GM12878 (cell line): ENCODE results near the gene IL1R2. TPM values are rescaled to one million over a fixed set of nuclear protein-coding genes. Genes with fewer than 3 reads are reported as not detected.

ENCODE experiments used
- ASH2L ChIP-seq: fragments of 300-600, 200-600 bp; sonication (generic); IDR thresholded peaks from 2 replicates; pipeline ENCODE4 v1.6.1; 2017; ENCODE audit warnings: low read depth, mild to moderate bottlenecking, borderline replicate concordance
- BACH1 ChIP-seq: fragments of 450-650 bp; IDR thresholded peaks from 2 replicates; pipeline ENCODE4 v1.6.1; 2017; ENCODE audit warnings: mild to moderate bottlenecking, borderline replicate concordance
- BCL11A ChIP-seq: IDR thresholded peaks from 2 replicates; pipeline ENCODE4 v1.6.1; 2011; ENCODE audit warnings: low read depth, low read length
- CBX3 ChIP-seq: fragments of 200-600 bp; sonication (generic); IDR thresholded peaks from 2 replicates; pipeline ENCODE4 v1.6.1; 2016; ENCODE audit warnings: low read depth, borderline replicate concordance
- CEBPB ChIP-seq, 2 experiments: fragments of 150-350 bp in 1 of 2; IDR thresholded peaks; 2 replicates each; pipeline ENCODE4 v1.6.1; 2012 to 2014; ENCODE audit warnings: low read depth in 2 of 2, low read length in 2 of 2, borderline replicate concordance in 1 of 2, inconsistent platforms in 1 of 2
- CHD1 ChIP-seq: IDR thresholded peaks from 2 replicates; pipeline ENCODE4 v1.6.1; 2012; ENCODE audit warnings: low read depth, low read length, improper control_type of control experiment
- CHD4 ChIP-seq: fragments of 200-600 bp; sonication (generic); IDR thresholded peaks from 2 replicates; pipeline ENCODE4 v1.6.1; 2016; ENCODE audit warnings: mild to moderate bottlenecking
- CREM ChIP-seq: IDR thresholded peaks from 2 replicates; pipeline ENCODE4 v1.6.1; 2014; ENCODE audit warnings: antibody characterized with exemption, low read depth
- EP300 ChIP-seq, 2 experiments: fragments of 150-350 bp in 1 of 2; IDR thresholded peaks; 2 replicates each; pipeline ENCODE4 v1.6.1; 2011 to 2012; ENCODE audit warnings: low read depth in 2 of 2, low read length in 2 of 2, borderline replicate concordance in 1 of 2, improper control_type of control experiment in 1 of 2, inconsistent platforms in 1 of 2; ENCODE audit not compliant: control insufficient read depth in 1 of 2
- FOS ChIP-seq: IDR thresholded peaks from 3 replicates; pipeline ENCODE4 v1.6.1; 2011; ENCODE audit warnings: borderline replicate concordance; ENCODE audit not compliant: insufficient read length; ENCODE audit errors: extremely low read depth
- IRF4 ChIP-seq: IDR thresholded peaks from 2 replicates; pipeline ENCODE4 v1.6.1; 2011; ENCODE audit warnings: low read depth, low read length
- JUND ChIP-seq: IDR thresholded peaks from 2 replicates; pipeline ENCODE4 v1.6.1; 2012; ENCODE audit warnings: low read depth, mild to moderate bottlenecking, low read length, improper control_type of control experiment, moderate library complexity
- NR2C1 ChIP-seq: fragments of 450-650 bp; IDR thresholded peaks from 2 replicates; pipeline ENCODE4 v1.6.1; 2017; ENCODE audit warnings: antibody characterized with exemption, mild to moderate bottlenecking, moderate library complexity
- NR2F1 ChIP-seq: fragments of 450-650 bp; conservative IDR thresholded peaks from 2 replicates; pipeline ENCODE4 v1.6.1; 2017; ENCODE audit warnings: mild to moderate bottlenecking
- PAX5 ChIP-seq: IDR thresholded peaks from 2 replicates; pipeline ENCODE4 v1.6.1; 2011; ENCODE audit warnings: low read depth, low read length, borderline replicate concordance
- POU2F2 ChIP-seq: IDR thresholded peaks from 3 replicates; pipeline ENCODE4 v1.6.1; 2011; ENCODE audit warnings: low read depth, mild to moderate bottlenecking, low read length, borderline replicate concordance
- RAD51 ChIP-seq: fragments of 450-650 bp; IDR thresholded peaks from 2 replicates; pipeline ENCODE4 v1.6.1; 2016; ENCODE audit warnings: moderate library complexity, mild to moderate bottlenecking, inconsistent platforms
- RFX5 ChIP-seq: IDR thresholded peaks from 2 replicates; pipeline ENCODE4 v1.6.1; 2011; ENCODE audit warnings: low read depth, low read length, improper control_type of control experiment
- SIN3A ChIP-seq: IDR thresholded peaks from 2 replicates; pipeline ENCODE4 v1.6.1; 2012; ENCODE audit warnings: low read depth, low read length, improper control_type of control experiment
- STAT1 ChIP-seq: fragments of 450-650 bp; conservative IDR thresholded peaks from 2 replicates; pipeline ENCODE4 v1.6.1; 2014; ENCODE audit warnings: antibody characterized with exemption, mild to moderate bottlenecking
- TARDBP ChIP-seq: IDR thresholded peaks from 2 replicates; pipeline ENCODE4 v1.6.1; 2016; ENCODE audit warnings: borderline replicate concordance
- TBL1XR1 ChIP-seq: IDR thresholded peaks from 2 replicates; pipeline ENCODE4 v1.6.1; 2012; ENCODE audit warnings: low read depth, low read length, improper control_type of control experiment
- TCF12 ChIP-seq: IDR thresholded peaks from 2 replicates; pipeline ENCODE4 v1.6.1; 2011; ENCODE audit warnings: low read depth, mild to moderate bottlenecking, low read length
- TCF7 ChIP-seq: IDR thresholded peaks from 2 replicates; pipeline ENCODE4 v1.6.1; 2014; ENCODE audit warnings: antibody characterized with exemption, borderline replicate concordance
- ZNF207 ChIP-seq: fragments of 450-650 bp; IDR thresholded peaks from 2 replicates; pipeline ENCODE4 v1.6.1; 2014; ENCODE audit warnings: antibody characterized with exemption, mild to moderate bottlenecking, borderline replicate concordance
- ZSCAN29 ChIP-seq: fragments of 450-650 bp; IDR thresholded peaks from 2 replicates; pipeline ENCODE4 v1.6.1; 2017; ENCODE audit warnings: mild to moderate bottlenecking, moderate library complexity
- polyA plus RNA-seq, 11 experiments: library from polyadenylated mRNA; depleted of rRNA in 4 of 11; unstranded in 6 of 11; stranded (reverse) in 5 of 11; fragments of >200 nt; fragmentation: Nextera tagmentation in 4 of 11; fragmentation: Illumina TruSeq in 1 of 11; extraction: Ambion mirVana in 4 of 11; extraction: Trizol in 1 of 11; gene quantifications; 1 replicate in 1 of 11; 2 replicates in 10 of 11; pipeline versions ENCODE4 v1.2.1 to v1.2.3, GENCODE V29; 2011 to 2016; ENCODE audit warnings: inconsistent platforms in 2 of 11, missing spikeins in 2 of 11, low read depth in 1 of 11
- total RNA-seq, 4 experiments: library from RNA; depleted of rRNA in 3 of 4; stranded (reverse); fragments of >200 nt in 3 of 4; fragmentation: Illumina TruSeq in 1 of 4; extraction: Trizol in 1 of 4; gene quantifications; 2 replicates each; pipeline versions ENCODE4 v1.2.1 to v1.2.3, GENCODE V29; 2013 to 2021
- TF ChIP-seq, protein P1 (sequence below): fragments of 450-650 bp; IDR thresholded peaks from 2 replicates; pipeline ENCODE4 v1.6.1; 2017; ENCODE audit warnings: mild to moderate bottlenecking, low read depth, inconsistent platforms; ENCODE audit not compliant: poor library complexity, severe bottlenecking
- TF ChIP-seq, protein P2 (sequence below): IDR thresholded peaks from 2 replicates; pipeline ENCODE4 v1.6.1; 2011; ENCODE audit warnings: low read depth, mild to moderate bottlenecking, low read length, moderate library complexity, borderline replicate concordance; ENCODE audit errors: extremely low read depth
- TF ChIP-seq, protein P3 (sequence below): fragments of 450-650 bp; IDR thresholded peaks from 2 replicates; pipeline ENCODE4 v1.6.1; 2017; ENCODE audit warnings: low read depth, mild to moderate bottlenecking, moderate library complexity

Gene IL1R2
- total and polyA plus RNA-seq, 10 of the 15 experiments (the other 5 are each of a cell fraction or from before 2014, with no cell fraction given) = 0.44 to 6.4 (median 0.62) TPM

DNA sequence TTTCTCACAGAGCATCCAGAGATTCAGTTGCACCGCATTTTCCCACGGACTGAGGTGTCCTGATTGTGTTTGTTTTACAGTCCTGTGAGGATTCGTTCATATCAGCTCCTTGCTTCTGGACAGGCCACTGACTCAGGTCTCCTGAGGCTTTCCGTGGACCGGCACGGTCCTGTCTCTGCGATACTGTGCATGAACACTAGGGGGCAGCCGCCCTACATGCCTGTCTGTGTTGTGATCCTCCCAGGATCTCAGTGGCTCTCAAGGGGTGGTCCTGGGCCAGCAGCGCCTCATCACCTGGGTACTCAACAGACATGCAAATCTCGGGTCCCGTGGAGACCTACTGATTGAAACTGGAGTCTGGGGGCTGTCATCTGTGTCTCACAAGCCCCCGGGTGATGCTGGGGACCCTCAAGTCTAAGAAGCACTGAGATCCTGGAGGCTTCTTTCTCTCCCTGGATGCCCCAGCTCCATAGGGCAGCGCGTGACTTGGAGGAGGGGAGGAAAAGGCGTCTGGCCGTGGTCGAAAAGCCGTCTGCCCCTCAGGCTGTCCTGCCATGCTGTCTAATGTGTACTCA lies 28.9 kb downstream of the IL1R2 start (continued):
- TF ChIP-seq, protein P1, sequence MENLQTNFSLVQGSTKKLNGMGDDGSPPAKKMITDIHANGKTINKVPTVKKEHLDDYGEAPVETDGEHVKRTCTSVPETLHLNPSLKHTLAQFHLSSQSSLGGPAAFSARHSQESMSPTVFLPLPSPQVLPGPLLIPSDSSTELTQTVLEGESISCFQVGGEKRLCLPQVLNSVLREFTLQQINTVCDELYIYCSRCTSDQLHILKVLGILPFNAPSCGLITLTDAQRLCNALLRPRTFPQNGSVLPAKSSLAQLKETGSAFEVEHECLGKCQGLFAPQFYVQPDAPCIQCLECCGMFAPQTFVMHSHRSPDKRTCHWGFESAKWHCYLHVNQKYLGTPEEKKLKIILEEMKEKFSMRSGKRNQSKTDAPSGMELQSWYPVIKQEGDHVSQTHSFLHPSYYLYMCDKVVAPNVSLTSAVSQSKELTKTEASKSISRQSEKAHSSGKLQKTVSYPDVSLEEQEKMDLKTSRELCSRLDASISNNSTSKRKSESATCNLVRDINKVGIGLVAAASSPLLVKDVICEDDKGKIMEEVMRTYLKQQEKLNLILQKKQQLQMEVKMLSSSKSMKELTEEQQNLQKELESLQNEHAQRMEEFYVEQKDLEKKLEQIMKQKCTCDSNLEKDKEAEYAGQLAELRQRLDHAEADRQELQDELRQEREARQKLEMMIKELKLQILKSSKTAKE = no peak
- no peak for TF ChIP-seq BCL11A
- no peak for TF ChIP-seq CHD4
- TF ChIP-seq RFX5 = no peak
- TF ChIP-seq PAX5 = 0 out of 2 replicates have a peak, but pooled peaks have one; percentile 23
- TF ChIP-seq STAT1 = no peak
- TF ChIP-seq BACH1 = no peak
- TF ChIP-seq POU2F2 = 0 out of 3 replicates have a peak, but pooled peaks have one; percentile 46
- TF ChIP-seq CHD1 = no peak
- TF ChIP-seq NR2C1 = no peak
- no peak for TF ChIP-seq CREM
- no peak for TF ChIP-seq TCF7
- no peak for TF ChIP-seq FOS
- TF ChIP-seq, protein P2, sequence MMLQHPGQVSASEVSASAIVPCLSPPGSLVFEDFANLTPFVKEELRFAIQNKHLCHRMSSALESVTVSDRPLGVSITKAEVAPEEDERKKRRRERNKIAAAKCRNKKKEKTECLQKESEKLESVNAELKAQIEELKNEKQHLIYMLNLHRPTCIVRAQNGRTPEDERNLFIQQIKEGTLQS = no peak
- no peak for TF ChIP-seq TCF12
- no peak for TF ChIP-seq TARDBP
- 0 out of 2 replicates have a peak, but pooled peaks have one; percentile 44 for TF ChIP-seq ZNF207
- TF ChIP-seq ZSCAN29 = 0 out of 2 replicates have a peak, but pooled peaks have one; percentile 11
- TF ChIP-seq EP300 (IDR thresholded peaks at IDR 0.05; ENCODE audit: borderline replicate concordance in 1 of 2, control insufficient read depth in 1 of 2, low read depth in 2 of 2, low read length in 2 of 2) = no peak
- peak; percentile 53; the same call in 1 of the 2 replicates for TF ChIP-seq IRF4
- no peak for TF ChIP-seq RAD51
- no peak for TF ChIP-seq JUND
- TF ChIP-seq, protein P3, sequence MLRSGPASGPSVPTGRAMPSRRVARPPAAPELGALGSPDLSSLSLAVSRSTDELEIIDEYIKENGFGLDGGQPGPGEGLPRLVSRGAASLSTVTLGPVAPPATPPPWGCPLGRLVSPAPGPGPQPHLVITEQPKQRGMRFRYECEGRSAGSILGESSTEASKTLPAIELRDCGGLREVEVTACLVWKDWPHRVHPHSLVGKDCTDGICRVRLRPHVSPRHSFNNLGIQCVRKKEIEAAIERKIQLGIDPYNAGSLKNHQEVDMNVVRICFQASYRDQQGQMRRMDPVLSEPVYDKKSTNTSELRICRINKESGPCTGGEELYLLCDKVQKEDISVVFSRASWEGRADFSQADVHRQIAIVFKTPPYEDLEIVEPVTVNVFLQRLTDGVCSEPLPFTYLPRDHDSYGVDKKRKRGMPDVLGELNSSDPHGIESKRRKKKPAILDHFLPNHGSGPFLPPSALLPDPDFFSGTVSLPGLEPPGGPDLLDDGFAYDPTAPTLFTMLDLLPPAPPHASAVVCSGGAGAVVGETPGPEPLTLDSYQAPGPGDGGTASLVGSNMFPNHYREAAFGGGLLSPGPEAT = no peak
- TF ChIP-seq CEBPB (IDR thresholded peaks at IDR 0.05; ENCODE audit: borderline replicate concordance in 1 of 2, low read depth in 2 of 2, low read length in 2 of 2) = no peak
- TF ChIP-seq SIN3A = no peak
- TF ChIP-seq TBL1XR1 = no peak
- no peak for TF ChIP-seq ASH2L
- no peak for TF ChIP-seq CBX3
- TF ChIP-seq NR2F1 = no peak
